Thoracic aorta (tissue), 2 donors: ENCODE results near the gene ELFN1. TPM values are rescaled to one million over a fixed set of nuclear protein-coding genes. Genes with fewer than 3 reads are reported as not detected.
"Not testable (repeated sequence)": the region's sequence is repeated elsewhere in the genome, so short reads cannot be mapped to it uniquely, and the experiment has no call there.

ENCODE experiments used
- ATAC-seq: fragments of 150-250 bp; one replicate; pipeline ENCODE4 v1.8.0; 2017; ENCODE audit warnings: low read depth; ENCODE audit not compliant: insufficient number of reproducible peaks, low FRiP score
- DNase-seq: peaks from one replicate; pipeline ENCODE4 v3.0.0-alpha.2; 2020; ENCODE audit warnings: low spot score
- H3K27ac ChIP-seq, 2 donors: fragments of 200-600 bp; sonication (generic); 1 replicate in 1 of 2; 2 replicates in 1 of 2; pipeline ENCODE4 v1.5.1; 2016; ENCODE audit warnings: mild to moderate bottlenecking in 2 of 2, moderate library complexity in 2 of 2
- H3K27me3 ChIP-seq: fragments of 200-600 bp; sonication (generic); replicated peaks from 2 replicates; pipeline ENCODE4 v1.6.0; 2016; ENCODE audit warnings: mild to moderate bottlenecking; ENCODE audit not compliant: insufficient read depth
- H3K36me3 ChIP-seq: fragments of 200-600 bp; sonication (generic); one replicate; pipeline ENCODE4 v1.5.1; 2016
- H3K4me1 ChIP-seq, 2 donors: fragments of 200-600 bp; sonication (generic); 1 replicate in 1 of 2; 2 replicates in 1 of 2; pipeline versions ENCODE4 v1.5.1 to v1.6.0; 2016; ENCODE audit warnings: low read depth in 2 of 2, mild to moderate bottlenecking in 1 of 2; ENCODE audit not compliant: control insufficient read depth in 1 of 2
- H3K4me3 ChIP-seq: fragments of 200-600 bp; sonication (generic); 2 replicates; pipeline ENCODE4 v1.5.1; 2016; ENCODE audit warnings: mild to moderate bottlenecking
- H3K9me3 ChIP-seq: fragments of 200-600 bp; sonication (generic); 2 replicates; pipeline ENCODE4 v1.5.1; 2016
- CTCF ChIP-seq: fragments of 200-600 bp; sonication (generic); IDR thresholded peaks from one replicate; pipeline ENCODE4 v1.5.1; 2019; ENCODE audit warnings: antibody characterized with exemption
- total RNA-seq, 2 donors: library from RNA; depleted of rRNA; stranded (reverse); fragments of >200 nt; gene quantifications; one replicate each; pipeline versions ENCODE4 v1.1.0 to v1.2.3, GENCODE V29; 2016

The ELFN1 gene
- total RNA-seq, 2 donors from 2014 or later: 0.81 to 0.85 TPM

GRCh38 chr7:1762238-1762945 lies 92.3 kb downstream of the ELFN1 start:
- Histone ChIP-seq H3K27ac (no peak overlapping the region), H3K36me3 (no peaks in the 10 kb centered on the region), H3K4me1 (no peaks in the 10 kb centered on the region), H3K4me3 (no peak overlapping the region), H3K9me3 (peaks cover 11% of the 10 kb centered on the region), H3K27me3 (no peaks in the 10 kb centered on the region)
- DNase-seq (no peak), ATAC-seq (no peak)
- no peak for TF ChIP-seq CTCF

- Histone ChIP-seq H3K4me3 (no peak overlapping the region), H3K4me1 (no peaks in the 10 kb centered on the region), H3K27ac (no peak overlapping the region), H3K36me3 (no peaks in the 10 kb centered on the region), H3K9me3 (peaks cover 11% of the 10 kb centered on the region), H3K27me3 (no peaks in the 10 kb centered on the region)
- no peak for ATAC-seq
- TF ChIP-seq CTCF: no peak
- DNase-seq: no peak
Observed at GRCh38 chr7:1763033-1763432, 93.0 kb downstream of the ELFN1 start.

GRCh38 chr7:1763911-1764310 lies 93.8 kb downstream of the ELFN1 start:
- DNase-seq, H3K36me3 ChIP-seq, H3K4me3 ChIP-seq, H3K4me1 ChIP-seq, ATAC-seq, H3K27me3 ChIP-seq, H3K27ac ChIP-seq: not testable (repeated sequence)
- H3K9me3 ChIP-seq: peaks cover 11% of the 10 kb centered on the region

GRCh38 chr7:1765336-1765735 lies 95.3 kb downstream of the ELFN1 start:
- Histone ChIP-seq H3K27me3 (no peaks in the 10 kb centered on the region), H3K4me3 (no peak overlapping the region), H3K4me1 (no peaks in the 10 kb centered on the region), H3K36me3 (no peaks in the 10 kb centered on the region), H3K27ac (no peak overlapping the region), H3K9me3 (peaks cover 11% of the 10 kb centered on the region)
- no peak for TF ChIP-seq CTCF
- DNase-seq: no peak
- no peak for ATAC-seq

- DNase-seq (no peak), ATAC-seq (no peak)
- Histone ChIP-seq H3K36me3 (no peaks in the 10 kb centered on the region), H3K27me3 (no peaks in the 10 kb centered on the region), H3K4me3 (no peak overlapping the region), H3K9me3 (peaks cover 11% of the 10 kb centered on the region), H3K4me1 (no peaks in the 10 kb centered on the region), H3K27ac (no peak overlapping the region)
- no peak for TF ChIP-seq CTCF
Observed at GRCh38 chr7:1767524-1767923, 97.4 kb downstream of the ELFN1 start.

- Histone ChIP-seq H3K36me3 (no peaks in the 10 kb centered on the region), H3K27ac (no peak overlapping the region), H3K27me3 (no peaks in the 10 kb centered on the region), H3K9me3 (peaks cover 5% of the 10 kb centered on the region), H3K4me3 (no peak overlapping the region), H3K4me1 (no peaks in the 10 kb centered on the region)
- DNase-seq: no peak
- ATAC-seq: no peak
- no peak for TF ChIP-seq CTCF
Observed at GRCh38 chr7:1768832-1769231, 98.8 kb downstream of the ELFN1 start.
